Endothelial cell of umbilical vein (primary cell): Measurements from ENCODE around the gene TIFAB. TPM values are rescaled to one million over a fixed set of nuclear protein-coding genes. Genes with fewer than 3 reads are reported as not detected.

Experiments
- BruUV-seq: library from RNA; stranded (reverse); fragments of 400-500 nt; replicated peaks from 2 replicates; lab custom pipeline; 2021; lab: Mats Ljungman, UMichigan
- CTCF ChIA-PET: fragments of 300-600, 350-600 bp; sonication (Branson Sonifier 250); formaldehyde crosslinking; loops from one replicate; lab custom pipeline; 2021; ENCODE audit warnings: antibody characterized with exemption, inconsistent platforms; lab: Charles Lee
- POLR2A ChIA-PET: fragments of 300-600, 350-600 bp; sonication (Branson Sonifier 250); formaldehyde crosslinking; loops from one replicate; lab custom pipeline; 2021; ENCODE audit warnings: antibody characterized with exemption, inconsistent platforms; lab: Charles Lee
- DNase-seq: peaks from one replicate; pipeline ENCODE4 v3.0.0-alpha.2; 2011; ENCODE audit warnings: low read depth, low spot score
- FAIRE-seq: peaks from 2 replicates; lab custom pipeline; 2011; peaks lifted over from hg19 to GRCh38; lab: Jason Lieb, UNC
- H2AFZ ChIP-seq: 2 replicates; pipeline ENCODE4 v1.6.0; 2012; ENCODE audit warnings: low read depth, low read length, control low read depth, inconsistent platforms
- H3K27ac ChIP-seq: 2 replicates; pipeline ENCODE4 v1.5.1; 2011; ENCODE audit warnings: low read depth, mild to moderate bottlenecking, control low read depth, low read length, moderate library complexity; ENCODE audit not compliant: insufficient read depth
- H3K27me3 ChIP-seq, 2 experiments: 2 replicates each; pipeline versions ENCODE4 v1.6.0 to v1.6.1; 2011; ENCODE audit warnings: low read length in 2 of 2, mixed read lengths in 1 of 2; ENCODE audit not compliant: control insufficient read depth in 2 of 2, insufficient read depth in 2 of 2
- H3K36me3 ChIP-seq, 2 experiments: 2 replicates in 1 of 2; 3 replicates in 1 of 2; pipeline ENCODE4 v1.5.1; 2011; ENCODE audit warnings: low read length in 2 of 2, mild to moderate bottlenecking in 1 of 2, moderate library complexity in 1 of 2; ENCODE audit not compliant: control insufficient read depth in 2 of 2, insufficient read depth in 2 of 2; ENCODE audit errors: extremely low read depth in 1 of 2
- H3K4me1 ChIP-seq: 3 replicates; pipeline ENCODE4 v1.5.1; 2011; ENCODE audit warnings: mild to moderate bottlenecking, low read length; ENCODE audit not compliant: control insufficient read depth, insufficient read depth; ENCODE audit errors: extremely low read depth
- H3K4me2 ChIP-seq: 2 replicates; pipeline ENCODE4 v1.6.1; 2011; ENCODE audit warnings: low read length, control low read depth, mixed read lengths; ENCODE audit not compliant: insufficient read depth
- H3K4me3 ChIP-seq, 3 experiments: fragments of 200-600 bp in 1 of 3; sonication (generic), shearing (Covaris generic) in 1 of 3; replicated peaks in 1 of 3; 2 replicates each; pipeline ENCODE4 v1.5.1; 2011 to 2016; ENCODE audit warnings: control low read depth in 3 of 3, low read length in 3 of 3, mild to moderate bottlenecking in 2 of 3, inconsistent platforms in 1 of 3, low read depth in 1 of 3, moderate library complexity in 1 of 3; ENCODE audit not compliant: insufficient read depth in 1 of 3
- H3K79me2 ChIP-seq: 2 replicates; pipeline ENCODE4 v1.6.0; 2012; ENCODE audit warnings: low read length, inconsistent platforms; ENCODE audit not compliant: control insufficient read depth, insufficient read depth
- H3K9ac ChIP-seq: replicated peaks from 2 replicates; pipeline ENCODE3; 2011; ENCODE audit warnings: low read length, control low read depth; ENCODE audit not compliant: insufficient read depth; ENCODE audit errors: extremely low read depth
- H3K9me1 ChIP-seq: replicated peaks from 3 replicates; pipeline ENCODE4 v1.6.0; 2011; ENCODE audit warnings: mild to moderate bottlenecking, low read length; ENCODE audit not compliant: control insufficient read depth, insufficient read depth; ENCODE audit errors: extremely low read depth
- H3K9me3 ChIP-seq: replicated peaks from 2 replicates; pipeline ENCODE4 v1.5.1; 2012; ENCODE audit warnings: low read length, inconsistent platforms; ENCODE audit not compliant: control insufficient read depth, insufficient read depth
- H4K20me1 ChIP-seq: replicated peaks from 2 replicates; pipeline ENCODE3; 2011; ENCODE audit warnings: mild to moderate bottlenecking, low read length; ENCODE audit not compliant: control insufficient read depth, insufficient read depth; ENCODE audit errors: extremely low read depth
- EZH2 ChIP-seq: IDR thresholded peaks from 2 replicates; pipeline ENCODE4 v1.6.1; 2012; ENCODE audit warnings: borderline replicate concordance, low read depth, mild to moderate bottlenecking, moderate library complexity, low read length, inconsistent platforms; ENCODE audit not compliant: severe bottlenecking
- FOS ChIP-seq: IDR thresholded peaks from 2 replicates; pipeline ENCODE4 v1.6.1; 2011; ENCODE audit warnings: mild to moderate bottlenecking, low read length, moderate library complexity, borderline replicate concordance; ENCODE audit not compliant: insufficient read depth
- GATA2 ChIP-seq: IDR thresholded peaks from 2 replicates; pipeline ENCODE4 v1.7.0; 2011; ENCODE audit warnings: low read depth, mild to moderate bottlenecking, moderate library complexity, mixed read lengths, low read length; ENCODE audit not compliant: insufficient read length, insufficient read depth
- JUN ChIP-seq: IDR thresholded peaks from 2 replicates; pipeline ENCODE4 v1.6.1; 2011; ENCODE audit warnings: borderline replicate concordance, low read depth; ENCODE audit not compliant: insufficient read length, insufficient read depth
- MYC ChIP-seq: IDR thresholded peaks from one replicate; pipeline ENCODE4 v1.6.1; 2011; ENCODE audit warnings: mild to moderate bottlenecking, low read depth, low read length
- POLR2A ChIP-seq: IDR thresholded peaks from 2 replicates; pipeline ENCODE4 v1.6.1; 2012; ENCODE audit warnings: low read depth, mild to moderate bottlenecking, control low read depth, low read length
- POLR2AphosphoS5 ChIP-seq: IDR thresholded peaks from 2 replicates; pipeline ENCODE4 v1.6.1; 2012; ENCODE audit warnings: low read depth, mild to moderate bottlenecking, control low read depth, low read length, moderate library complexity; ENCODE audit not compliant: insufficient read depth
- dilution Hi-C: fragments of 300-500 bp; cut with MboI; formaldehyde crosslinking; loops from one replicate; pipeline ENCODE4 v1.15.0; 2019; ENCODE audit warnings: low sequenced_read_pairs; ENCODE audit not compliant: extremely low pct_ligation_motif_present
- intact Hi-C: fragments of 100-400 bp; cut with micrococcal nuclease; formaldehyde crosslinking; loops from one replicate; pipeline ENCODE4 v1.10.0; 2022
- polyA plus RNA-seq, 4 experiments: library from polyadenylated mRNA; depleted of rRNA in 3 of 4; stranded (reverse) in 3 of 4; unstranded in 1 of 4; fragments of >200 nt; gene quantifications; 2 replicates each; pipeline versions ENCODE4 v1.2.1 to v1.2.3, GENCODE V29; 2011 to 2012; ENCODE audit warnings: missing spikeins in 1 of 4
- total RNA-seq: library from RNA; stranded (reverse); gene quantifications from 2 replicates; pipeline ENCODE4 v1.2.3, GENCODE V29; 2021
- TF ChIP-seq, protein P1 (sequence below): IDR thresholded peaks from 2 replicates; pipeline ENCODE4 v1.6.1; 2011; ENCODE audit not compliant: insufficient read depth, insufficient read length

TIFAB gene
- total and polyA plus RNA-seq, 2 donors (not counting 3 experiments of a cell fraction or from before 2014, with no cell fraction given) = not detected

- Histone ChIP-seq H3K4me1 (no peaks in the 10 kb centered on the region), H3K27me3 (peaks cover 0 to 5% of the 10 kb centered on the region in 2 experiments), H3K79me2 (no peaks in the 10 kb centered on the region), H3K9me1 (no peaks in the 10 kb centered on the region), H3K4me3 (no peak overlapping the region), H3K36me3 (no peaks in the 10 kb centered on the region), H3K27ac (no peak overlapping the region), H4K20me1 (no peaks in the 10 kb centered on the region), H3K4me2 (no peak overlapping the region), H2AFZ (no peak overlapping the region), H3K9me3 (no peaks in the 10 kb centered on the region), H3K9ac (no peak overlapping the region)
- intact Hi-C loops = no loop called here
- no TSS peak for BruUV-seq
- ChIA-PET CTCF (interaction anchor here (1.9 to 3.6 kb wide), 3 partner anchors 14 to 108 kb away, joined by 5 to 15 read pairs (median 14); no protein-coding TSS in a partner anchor), POLR2A (no interaction called here)
- TF ChIP-seq, protein P1, sequence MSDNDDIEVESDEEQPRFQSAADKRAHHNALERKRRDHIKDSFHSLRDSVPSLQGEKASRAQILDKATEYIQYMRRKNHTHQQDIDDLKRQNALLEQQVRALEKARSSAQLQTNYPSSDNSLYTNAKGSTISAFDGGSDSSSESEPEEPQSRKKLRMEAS = no peak
- TF ChIP-seq FOS (no peak), GATA2 (no peak), POLR2A (no peak), JUN (no peak), MYC (no peak), POLR2AphosphoS5 (no peak), EZH2 (no peak)
- dilution Hi-C loops = no loop called here
- DNase-seq = no peak
- FAIRE-seq = no peak
Observed at GRCh38 chr5:135443161-135443960, 8.8 kb downstream of the TIFAB start.
